WI38 (cell line): Measurements from ENCODE around the gene KLHL8.

ENCODE experiments used
- H3K4me3 ChIP-seq: 2 replicates; pipeline ENCODE4 v1.5.1; 2011; ENCODE audit warnings: low read depth, mild to moderate bottlenecking, control low read depth, low read length
- CTCF ChIP-seq: IDR thresholded peaks from 2 replicates; pipeline ENCODE4 v1.5.1; 2012; ENCODE audit warnings: low read depth, mild to moderate bottlenecking, control low read depth, low read length

The KLHL8 gene

GRCh38 chr4:87121341-87122065 is 98.9 kb downstream of the KLHL8 start:
- TF ChIP-seq CTCF: no peak
- no peak overlapping the region for H3K4me3 ChIP-seq

- no peak overlapping the region for H3K4me3 ChIP-seq
- no peak for TF ChIP-seq CTCF
Observed at GRCh38 chr4:87120411-87121162, 99.8 kb downstream of the KLHL8 start.

GRCh38 chr4:87120010-87120409 is 100.4 kb downstream of the KLHL8 start:
- no peak for TF ChIP-seq CTCF
- H3K4me3 ChIP-seq: no peak overlapping the region

GRCh38 chr4:87118826-87119225 is 101.6 kb downstream of the KLHL8 start:
- no peak overlapping the region for H3K4me3 ChIP-seq
- TF ChIP-seq CTCF: no peak

GRCh38 chr4:87118421-87118820 is 102.0 kb downstream of the KLHL8 start:
- TF ChIP-seq CTCF: no peak
- no peak overlapping the region for H3K4me3 ChIP-seq

- no peak overlapping the region for H3K4me3 ChIP-seq
- TF ChIP-seq CTCF: no peak
Observed at GRCh38 chr4:87117732-87118075, 102.7 kb downstream of the KLHL8 start.

- no peak for TF ChIP-seq CTCF
- H3K4me3 ChIP-seq: no peak overlapping the region
Observed at GRCh38 chr4:87117051-87117731, 103.2 kb downstream of the KLHL8 start.
